ENCODE data around the gene VWA5A.

The VWA5A gene

GRCh38 chr11:124080327-124081001, 34.8 kb upstream of the VWA5A start:
- H3K4me3 ChIP-seq (ENCODE audit: low read length), result no peak overlapping the region
- H2AFZ ChIP-seq (ENCODE audit: low read depth, low read length), result no peak overlapping the region
- no peaks in the 10 kb centered on the region for H3K36me3 ChIP-seq (ENCODE audit: insufficient read depth, low read length)
- no peaks in the 10 kb centered on the region for H3K4me1 ChIP-seq (ENCODE audit: insufficient read depth, low read length)
- H3K9me3 ChIP-seq (ENCODE audit: low read length), result no peaks in the 10 kb centered on the region
- peaks cover 3% of the 10 kb centered on the region for H3K27me3 ChIP-seq (ENCODE audit: insufficient read depth, low read length)

GRCh38 chr11:124081483-124081882, 33.8 kb upstream of the VWA5A start:
- peaks cover 4% of the 10 kb centered on the region for H3K4me1 ChIP-seq (ENCODE audit: insufficient read depth, low read length)
- H3K4me3 ChIP-seq (ENCODE audit: low read length), result no peak overlapping the region
- no peaks in the 10 kb centered on the region for H3K36me3 ChIP-seq (ENCODE audit: insufficient read depth, low read length)
- H3K9me3 ChIP-seq (ENCODE audit: low read length), result no peaks in the 10 kb centered on the region
- peaks cover 7% of the 10 kb centered on the region for H3K27me3 ChIP-seq (ENCODE audit: insufficient read depth, low read length)
- H2AFZ ChIP-seq (ENCODE audit: low read depth, low read length), result no peak overlapping the region

GRCh38 chr11:124082371-124082770, 32.9 kb upstream of the VWA5A start:
- Histone ChIP-seq H2AFZ (ENCODE audit: low read depth, low read length) (no peak overlapping the region), H3K36me3 (ENCODE audit: insufficient read depth, low read length) (no peaks in the 10 kb centered on the region), H3K4me3 (ENCODE audit: low read length) (no peak overlapping the region), H3K4me1 (ENCODE audit: insufficient read depth, low read length) (peaks cover 10% of the 10 kb centered on the region), H3K27me3 (ENCODE audit: insufficient read depth, low read length) (peaks cover 7% of the 10 kb centered on the region), H3K9me3 (ENCODE audit: low read length) (no peaks in the 10 kb centered on the region)

GRCh38 chr11:124085583-124085982, 29.7 kb upstream of the VWA5A start:
- no peak overlapping the region for H2AFZ ChIP-seq (ENCODE audit: low read depth, low read length)
- H3K27me3 ChIP-seq (ENCODE audit: insufficient read depth, low read length), result peaks cover 16% of the 10 kb centered on the region
- no peaks in the 10 kb centered on the region for H3K36me3 ChIP-seq (ENCODE audit: insufficient read depth, low read length)
- no peak overlapping the region for H3K4me3 ChIP-seq (ENCODE audit: low read length)
- H3K4me1 ChIP-seq (ENCODE audit: insufficient read depth, low read length), result peaks cover 10% of the 10 kb centered on the region
- H3K9me3 ChIP-seq (ENCODE audit: low read length), result no peaks in the 10 kb centered on the region

GRCh38 chr11:124085997-124086846, 29.0 kb upstream of the VWA5A start:
- H3K4me3 ChIP-seq (ENCODE audit: low read length), result no peak overlapping the region
- H3K9me3 ChIP-seq (ENCODE audit: low read length), result no peaks in the 10 kb centered on the region

GRCh38 chr11:124090996-124091395, 24.3 kb upstream of the VWA5A start:
- H3K36me3 ChIP-seq (ENCODE audit: insufficient read depth, low read length), result no peaks in the 10 kb centered on the region
- H2AFZ ChIP-seq (ENCODE audit: low read depth, low read length), result no peak overlapping the region
- H3K9me3 ChIP-seq (ENCODE audit: low read length), result no peaks in the 10 kb centered on the region
- peaks cover 10% of the 10 kb centered on the region for H3K4me1 ChIP-seq (ENCODE audit: insufficient read depth, low read length)
- H3K27me3 ChIP-seq (ENCODE audit: insufficient read depth, low read length), result peaks cover 23% of the 10 kb centered on the region
- H3K4me3 ChIP-seq (ENCODE audit: low read length), result no peak overlapping the region

More at GRCh38 chr11:124085997-124086846, 29.0 kb upstream of the VWA5A start:
- Histone ChIP-seq H3K27me3 (ENCODE audit: insufficient read depth, low read length) (peaks cover 16% of the 10 kb centered on the region), H3K4me1 (ENCODE audit: insufficient read depth, low read length) (peaks cover 10% of the 10 kb centered on the region), H2AFZ (ENCODE audit: low read depth, low read length) (no peak overlapping the region), H3K36me3 (ENCODE audit: insufficient read depth, low read length) (no peaks in the 10 kb centered on the region)

GRCh38 chr11:124093330-124093729, 21.9 kb upstream of the VWA5A start:
- Histone ChIP-seq H3K4me1 (ENCODE audit: insufficient read depth, low read length) (no peaks in the 10 kb centered on the region), H3K9me3 (ENCODE audit: low read length) (no peaks in the 10 kb centered on the region), H2AFZ (ENCODE audit: low read depth, low read length) (no peak overlapping the region), H3K4me3 (ENCODE audit: low read length) (no peak overlapping the region), H3K36me3 (ENCODE audit: insufficient read depth, low read length) (no peaks in the 10 kb centered on the region), H3K27me3 (ENCODE audit: insufficient read depth, low read length) (peaks cover 23% of the 10 kb centered on the region)

- Histone ChIP-seq H3K27me3 (ENCODE audit: insufficient read depth, low read length) (peaks cover 20% of the 10 kb centered on the region), H3K4me3 (ENCODE audit: low read length) (no peak overlapping the region), H3K36me3 (ENCODE audit: insufficient read depth, low read length) (no peaks in the 10 kb centered on the region), H3K9me3 (ENCODE audit: low read length) (no peaks in the 10 kb centered on the region), H3K4me1 (ENCODE audit: insufficient read depth, low read length) (no peaks in the 10 kb centered on the region), H2AFZ (ENCODE audit: low read depth, low read length) (no peak overlapping the region)
Observed at GRCh38 chr11:124094731-124095130, 20.5 kb upstream of the VWA5A start.

GRCh38 chr11:124096364-124096763, 18.9 kb upstream of the VWA5A start:
- peaks cover 30% of the 10 kb centered on the region for H3K27me3 ChIP-seq (ENCODE audit: insufficient read depth, low read length)
- no peaks in the 10 kb centered on the region for H3K36me3 ChIP-seq (ENCODE audit: insufficient read depth, low read length)
- no peaks in the 10 kb centered on the region for H3K4me1 ChIP-seq (ENCODE audit: insufficient read depth, low read length)
- no peaks in the 10 kb centered on the region for H3K9me3 ChIP-seq (ENCODE audit: low read length)
- H3K4me3 ChIP-seq (ENCODE audit: low read length), result no peak overlapping the region
- H2AFZ ChIP-seq (ENCODE audit: low read depth, low read length), result no peak overlapping the region

GRCh38 chr11:124098141-124098540, 17.1 kb upstream of the VWA5A start:
- Histone ChIP-seq H2AFZ (ENCODE audit: low read depth, low read length) (no peak overlapping the region), H3K4me3 (ENCODE audit: low read length) (no peak overlapping the region), H3K36me3 (ENCODE audit: insufficient read depth, low read length) (no peaks in the 10 kb centered on the region), H3K27me3 (ENCODE audit: insufficient read depth, low read length) (peaks cover 29% of the 10 kb centered on the region), H3K9me3 (ENCODE audit: low read length) (no peaks in the 10 kb centered on the region), H3K4me1 (ENCODE audit: insufficient read depth, low read length) (no peaks in the 10 kb centered on the region)

- Histone ChIP-seq H3K9me3 (ENCODE audit: low read length) (no peaks in the 10 kb centered on the region), H3K4me3 (ENCODE audit: low read length) (no peak overlapping the region), H2AFZ (ENCODE audit: low read depth, low read length) (no peak overlapping the region), H3K4me1 (ENCODE audit: insufficient read depth, low read length) (no peaks in the 10 kb centered on the region), H3K27me3 (ENCODE audit: insufficient read depth, low read length) (peaks cover 15% of the 10 kb centered on the region), H3K36me3 (ENCODE audit: insufficient read depth, low read length) (no peaks in the 10 kb centered on the region)
Observed at GRCh38 chr11:124101737-124102136, 13.5 kb upstream of the VWA5A start.

- peaks cover 2% of the 10 kb centered on the region for H3K27me3 ChIP-seq (ENCODE audit: insufficient read depth, low read length)
- H3K9me3 ChIP-seq (ENCODE audit: low read length), result no peaks in the 10 kb centered on the region
- no peaks in the 10 kb centered on the region for H3K4me1 ChIP-seq (ENCODE audit: insufficient read depth, low read length)
- no peaks in the 10 kb centered on the region for H3K36me3 ChIP-seq (ENCODE audit: insufficient read depth, low read length)
- no peak overlapping the region for H3K4me3 ChIP-seq (ENCODE audit: low read length)
- no peak overlapping the region for H2AFZ ChIP-seq (ENCODE audit: low read depth, low read length)
Observed at GRCh38 chr11:124108156-124108555, 7.1 kb upstream of the VWA5A start.

GRCh38 chr11:124109377-124109776, 5.9 kb upstream of the VWA5A start:
- Histone ChIP-seq H3K36me3 (ENCODE audit: insufficient read depth, low read length) (no peaks in the 10 kb centered on the region), H3K27me3 (ENCODE audit: insufficient read depth, low read length) (peaks cover 2% of the 10 kb centered on the region), H3K4me1 (ENCODE audit: insufficient read depth, low read length) (no peaks in the 10 kb centered on the region), H2AFZ (ENCODE audit: low read depth, low read length) (no peak overlapping the region), H3K4me3 (ENCODE audit: low read length) (no peak overlapping the region), H3K9me3 (ENCODE audit: low read length) (no peaks in the 10 kb centered on the region)

Data from neuron (in vitro differentiated cells).